ENCODE data around the gene TMEM163.

- TF ChIP-seq KAT8 (CRISPR knock-in tag; IDR thresholded peaks at IDR 0.05): no peak
- no peak for TF ChIP-seq MYPOP (CRISPR knock-in tag; IDR thresholded peaks at IDR 0.05)
- TF ChIP-seq NBN (conservative IDR thresholded peaks at IDR 0.05): no peak
- no peak for TF ChIP-seq REST (IDR thresholded peaks at IDR 0.05; ENCODE audit: borderline replicate concordance in 1 of 2, low read depth in 1 of 2, low read length in 2 of 2)
- TF ChIP-seq NFATC3 (CRISPR knock-in tag; IDR thresholded peaks at IDR 0.05): no peak
- TF ChIP-seq TAF1 (CRISPR knock-in tag; IDR thresholded peaks at IDR 0.05): no peak
- TF ChIP-seq NFE2L1 (CRISPR knock-in tag; IDR thresholded peaks at IDR 0.05; ENCODE audit: borderline replicate concordance): no peak
- no peak for TF ChIP-seq NR2C2 (CRISPR knock-in tag; IDR thresholded peaks at IDR 0.05; ENCODE audit: borderline replicate concordance)
These were observed 6.1 kb downstream of the TMEM163 start for GRCh38 chr2:134712736-134713135.

Data from HepG2 (cell line).